K562 (cell line): ENCODE measurements around the gene BCORL1. TPM values are rescaled to one million over a fixed set of nuclear protein-coding genes. Genes with fewer than 3 reads are reported as not detected.
A peak's percentile ranks its signal among the peaks of the same experiment; 100 is the strongest.

Source experiments
- ATAC-seq: fragments of 200-7000 bp; cut with Tn5 transposase; 3 replicates; pipeline ENCODE4 v1.9.1; 2020; ENCODE audit warnings: moderate library complexity
- BruUV-seq: library from RNA; stranded (reverse); fragments of 400-500 nt; replicated peaks from 2 replicates; lab custom pipeline; 2021; lab: Mats Ljungman, UMichigan
- CTCF ChIA-PET: fragments of 300-600 bp; formaldehyde crosslinking; extraction: SDS; loops from one replicate; lab custom pipeline; 2021; ENCODE audit warnings: low intra/inter-chr PET ratio; lab: Yijun Ruan, JAX
- POLR2A ChIA-PET: fragments of 300-600, 350-650 bp; sonication (Branson Sonifier 250); formaldehyde crosslinking; extraction: SDS; loops from one replicate; lab custom pipeline; 2021; ENCODE audit warnings: antibody characterized with exemption, inconsistent platforms; lab: Yijun Ruan, JAX
- DNase-seq, 4 experiments: peaks; one replicate each; pipeline versions ENCODE4 v3.0.0 to v3.0.0-alpha.2; 2011 to 2018; ENCODE audit warnings: low spot score in 3 of 4, mixed read lengths in 3 of 4; ENCODE audit errors: extremely low read depth in 1 of 4
- FAIRE-seq: peaks from 2 replicates; lab custom pipeline; 2011; peaks lifted over from hg19 to GRCh38; lab: Jason Lieb, UNC
- H2AFZ ChIP-seq: 2 replicates; pipeline ENCODE4 v1.6.0; 2011; ENCODE audit warnings: low read depth, low read length, control low read depth, inconsistent platforms
- H3K27ac ChIP-seq: fragments of 200-600 bp; 3 replicates; pipeline ENCODE4 v1.8.0; 2011; ENCODE audit warnings: low read depth, mild to moderate bottlenecking, control low read depth, inconsistent platforms, low read length, moderate library complexity, mixed read lengths; ENCODE audit errors: extremely low read depth
- H3K27me3 ChIP-seq, 2 experiments: fragments of 300-600 bp in 1 of 2; 2 replicates in 1 of 2; 3 replicates in 1 of 2; pipeline versions ENCODE4 v1.6.0 to v1.8.0; 2011; ENCODE audit warnings: inconsistent platforms in 2 of 2, low read length in 2 of 2, mild to moderate bottlenecking in 1 of 2, mixed read lengths in 1 of 2, moderate library complexity in 1 of 2; ENCODE audit not compliant: control insufficient read depth in 2 of 2, insufficient read depth in 2 of 2
- H3K36me3 ChIP-seq: fragments of 300-600 bp; 3 replicates; pipeline ENCODE4 v1.8.0; 2011; ENCODE audit warnings: mild to moderate bottlenecking, low read length, inconsistent platforms; ENCODE audit not compliant: control insufficient read depth, insufficient read depth
- H3K4me1 ChIP-seq, 2 experiments: fragments of 200-600 bp in 1 of 2; replicated peaks in 1 of 2; 2 replicates in 1 of 2; 3 replicates in 1 of 2; pipeline versions ENCODE4 v1.5.1 to v1.8.0; 2011; ENCODE audit warnings: inconsistent platforms in 2 of 2, low read length in 2 of 2, mild to moderate bottlenecking in 1 of 2, mixed read lengths in 1 of 2, moderate library complexity in 1 of 2; ENCODE audit not compliant: control insufficient read depth in 2 of 2, insufficient read depth in 2 of 2
- H3K4me2 ChIP-seq: 2 replicates; pipeline ENCODE4 v1.6.1; 2011; ENCODE audit warnings: low read length, control low read depth, inconsistent platforms, mixed read lengths; ENCODE audit not compliant: insufficient read depth
- H3K4me3 ChIP-seq: fragments of 200-600 bp; sonication (generic), shearing (Covaris generic); 2 replicates; pipeline ENCODE4 v1.5.1; 2016; ENCODE audit warnings: control low read depth, inconsistent platforms
- H3K79me2 ChIP-seq: fragments of 200-600 bp; 3 replicates; pipeline ENCODE4 v1.8.0; 2011; ENCODE audit warnings: low read length, inconsistent platforms; ENCODE audit not compliant: control insufficient read depth, insufficient read depth
- H3K9ac ChIP-seq, 2 experiments: 2 replicates each; pipeline versions ENCODE4 v1.6.0 to v1.6.1; 2011; ENCODE audit warnings: low read depth in 2 of 2, low read length in 2 of 2, control low read depth in 1 of 2, inconsistent platforms in 1 of 2, mild to moderate bottlenecking in 1 of 2, mixed read lengths in 1 of 2; ENCODE audit not compliant: insufficient read depth in 1 of 2
- H3K9me1 ChIP-seq: one replicate; pipeline ENCODE4 v1.6.0; 2011; ENCODE audit warnings: inconsistent platforms, mild to moderate bottlenecking, low read length, moderate library complexity; ENCODE audit not compliant: control insufficient read depth, insufficient read depth
- H3K9me3 ChIP-seq: replicated peaks from 2 replicates; pipeline ENCODE4 v1.5.1; 2011; ENCODE audit warnings: low read depth, low read length, inconsistent platforms; ENCODE audit not compliant: control insufficient read depth, insufficient read depth
- H4K20me1 ChIP-seq: replicated peaks from 2 replicates; pipeline ENCODE4 v1.6.1; 2011; ENCODE audit warnings: low read length, inconsistent platforms, mixed read lengths; ENCODE audit not compliant: control insufficient read depth, insufficient read depth
- ARNT ChIP-seq, 2 experiments: fragments of 450-650 bp; IDR thresholded peaks; 2 replicates each; pipeline ENCODE4 v1.6.1; 2016; ENCODE audit warnings: mild to moderate bottlenecking in 1 of 2
- ETV1 ChIP-seq: fragments of 450-650 bp; conservative IDR thresholded peaks from 2 replicates; pipeline ENCODE4 v1.6.1; 2016; ENCODE audit warnings: missing genetic modification characterization, control low read depth, low read depth, missing compliant biosample characterization
- HLTF ChIP-seq: fragments of 450-650 bp; IDR thresholded peaks from 2 replicates; pipeline ENCODE4 v1.6.1; 2016
- KAT7 ChIP-seq: sonication (generic); formaldehyde crosslinking; IDR thresholded peaks from 2 replicates; pipeline ENCODE4 v1.8.0; 2022; ENCODE audit warnings: missing genetic modification reagents, mild to moderate bottlenecking, borderline replicate concordance
- SIN3A ChIP-seq, 2 experiments: fragments of 150-350 bp in 1 of 2; IDR thresholded peaks; 2 replicates each; pipeline ENCODE4 v1.6.1; 2011 to 2016; ENCODE audit warnings: borderline replicate concordance in 2 of 2, low read depth in 2 of 2, low read length in 2 of 2, mild to moderate bottlenecking in 2 of 2, moderate library complexity in 2 of 2; ENCODE audit not compliant: control insufficient read depth in 1 of 2
- WGBS: fragments of 100-300 bp; shearing (Covaris generic); methylation state at CpG from one replicate; pipeline ENCODE4 v1.1.6; 2016; ENCODE audit warnings: low coverage, mixed read lengths; ENCODE audit not compliant: insufficient coverage; ENCODE audit errors: missing lambda C conversion rate; 5-methylcytosine and 5-hydroxymethylcytosine counted together
- in situ Hi-C: fragments of 300-500 bp; cut with MboI; formaldehyde crosslinking; loops from 4 replicates; pipeline ENCODE4 v1.15.0; 2018; ENCODE audit warnings: inconsistent platforms, mixed read lengths
- intact Hi-C: fragments of 100-400 bp; cut with micrococcal nuclease; formaldehyde crosslinking; loops from 2 replicates; pipeline ENCODE4 v1.14.2; 2022
- polyA plus RNA-seq, 8 experiments: library from polyadenylated mRNA; depleted of rRNA in 4 of 8; stranded (reverse) in 5 of 8; unstranded in 3 of 8; fragments of >200 nt; fragmentation: Nextera tagmentation in 2 of 8; fragmentation: Illumina TruSeq in 1 of 8; extraction: Ambion mirVana in 2 of 8; extraction: Trizol in 1 of 8; gene quantifications; 2 replicates each; pipeline versions ENCODE4 v1.2.1 to v1.2.3, GENCODE V29; 2011 to 2014; ENCODE audit warnings: inconsistent platforms in 1 of 8, missing spikeins in 1 of 8
- total RNA-seq, 7 experiments: library from RNA; depleted of rRNA in 6 of 7; stranded (reverse); fragments of >200 nt in 6 of 7; fragmentation: Illumina TruSeq in 2 of 7; extraction: Trizol in 2 of 7; gene quantifications; 2 replicates each; pipeline versions ENCODE4 v1.2.1 to v1.2.3, GENCODE V29; 2011 to 2021; ENCODE audit warnings: low replicate concordance in 1 of 7
- TF ChIP-seq, protein P1 (sequence below): sonication (generic); formaldehyde crosslinking; IDR thresholded peaks from 2 replicates; pipeline ENCODE4 v1.9.0; 2022; ENCODE audit warnings: mild to moderate bottlenecking, missing genetic modification reagents
- TF ChIP-seq, protein P2 (sequence below): fragments of 450-650 bp; IDR thresholded peaks from 2 replicates; pipeline ENCODE4 v1.6.1; 2018; ENCODE audit not compliant: partially characterized antibody
- TF ChIP-seq, protein P3 (sequence below): sonication (generic); formaldehyde crosslinking; IDR thresholded peaks from 2 replicates; pipeline ENCODE4 v1.8.0; 2022; ENCODE audit warnings: mild to moderate bottlenecking, missing genetic modification reagents

BCORL1 gene
- total and polyA plus RNA-seq, 9 of the 15 experiments (the other 6 are each of a cell fraction or from before 2014, with no cell fraction given): 0.48 to 29.6 (median 2.1) TPM

DNA sequence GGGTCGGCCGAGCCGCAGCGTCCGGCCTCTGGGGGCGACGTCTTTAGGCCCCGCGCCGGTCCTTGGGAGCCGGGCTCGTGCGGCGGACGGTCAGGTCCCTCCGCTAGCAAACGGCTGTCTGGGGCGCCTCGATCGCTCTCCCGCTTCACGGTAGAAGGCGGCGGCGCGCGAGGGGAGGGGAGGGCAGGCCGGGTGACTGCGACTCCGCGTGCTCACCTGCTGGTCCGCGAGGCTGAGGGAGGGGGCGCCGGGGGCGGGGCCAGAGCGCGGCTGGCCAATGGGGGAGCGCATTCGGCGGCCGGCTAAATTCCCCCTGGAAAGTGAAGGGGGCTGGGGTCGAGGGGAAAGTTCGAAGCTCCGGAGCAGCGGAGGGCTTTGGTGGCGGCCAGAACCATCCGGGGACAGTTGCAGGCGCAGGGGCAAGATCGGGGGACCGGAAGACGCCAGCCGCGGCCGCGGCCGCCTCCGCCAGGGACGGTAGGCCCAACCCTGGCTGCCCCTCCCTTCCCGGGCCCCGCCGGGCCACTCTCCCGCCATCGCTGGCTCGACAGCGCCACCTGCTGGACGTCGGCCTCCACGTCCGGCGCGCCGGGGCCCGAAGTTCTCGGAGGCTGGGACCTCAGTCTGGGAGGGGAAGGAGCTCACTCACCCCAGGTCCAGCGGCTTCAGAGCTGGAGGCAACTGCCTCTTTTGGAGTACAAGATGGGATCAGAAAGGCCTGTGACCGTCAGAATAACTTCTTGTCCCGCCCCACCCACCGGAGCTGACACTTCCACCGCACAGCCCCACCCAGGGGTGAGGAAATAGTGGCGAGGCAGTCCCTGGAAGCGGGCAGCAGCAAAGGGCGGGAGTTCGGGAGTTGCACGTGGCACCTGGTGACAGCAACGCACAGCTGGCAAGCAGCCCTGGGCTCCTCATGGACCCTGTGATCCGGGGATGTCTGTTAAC is 78.0 kb downstream of the BCORL1 start:
- peak; percentile 89 to 93 (median 92) for DNase-seq
- Histone ChIP-seq H3K27me3 (no peaks in the 10 kb centered on the region), H3K36me3 (peaks cover 15% of the 10 kb centered on the region; the same call in 1 of the 3 replicates), H3K4me1 (peaks cover 2 to 23% of the 10 kb centered on the region in 2 experiments; a peak in 4 of 5 replicates), H3K9me1 (no peaks in the 10 kb centered on the region), H3K79me2 (no peaks in the 10 kb centered on the region), H4K20me1 (no peaks in the 10 kb centered on the region), H3K27ac (peak overlapping the region; percentile 87), H3K4me3 (peak overlapping the region; percentile 42), H3K9me3 (no peaks in the 10 kb centered on the region), H2AFZ (peak overlapping the region; percentile 95), H3K9ac (peak overlapping the region; percentile 75 to 94), H3K4me2 (peak overlapping the region; percentile 62)
- intact Hi-C loops (loop anchor here (1.0 to 5.0 kb wide), 6 partner anchors 129 to 1702 kb away; no protein-coding TSS in a partner anchor), in situ Hi-C loops (loop anchor here (10.0 kb wide), 2 partner anchors 136 to 456 kb away; no protein-coding TSS in a partner anchor)
- ATAC-seq: peak; percentile 94
- ChIA-PET POLR2A (interaction anchor here (1.2 to 1.5 kb wide), 3 partner anchors 11 to 455 kb away, joined by 3 to 6 read pairs (median 6); no protein-coding TSS in a partner anchor), CTCF (interaction anchor here (0.7 to 2.3 kb wide), 4 partner anchors 134 to 457 kb away, joined by 4 to 23 read pairs (median 8); no protein-coding TSS in a partner anchor)
- 2% methylated on average over 34 of the region's 87 CpGs for WGBS
- no TSS peak for BruUV-seq
- FAIRE-seq: peak; percentile 73
- TF ChIP-seq KAT7 (CRISPR knock-in tag): peak; percentile 31; the same call in 1 of the 2 replicates
- TF ChIP-seq HLTF: no peak
- TF ChIP-seq, protein P1, sequence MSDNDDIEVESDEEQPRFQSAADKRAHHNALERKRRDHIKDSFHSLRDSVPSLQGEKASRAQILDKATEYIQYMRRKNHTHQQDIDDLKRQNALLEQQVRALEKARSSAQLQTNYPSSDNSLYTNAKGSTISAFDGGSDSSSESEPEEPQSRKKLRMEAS (CRISPR knock-in tag): peak; percentile 88
- TF ChIP-seq, protein P2, sequence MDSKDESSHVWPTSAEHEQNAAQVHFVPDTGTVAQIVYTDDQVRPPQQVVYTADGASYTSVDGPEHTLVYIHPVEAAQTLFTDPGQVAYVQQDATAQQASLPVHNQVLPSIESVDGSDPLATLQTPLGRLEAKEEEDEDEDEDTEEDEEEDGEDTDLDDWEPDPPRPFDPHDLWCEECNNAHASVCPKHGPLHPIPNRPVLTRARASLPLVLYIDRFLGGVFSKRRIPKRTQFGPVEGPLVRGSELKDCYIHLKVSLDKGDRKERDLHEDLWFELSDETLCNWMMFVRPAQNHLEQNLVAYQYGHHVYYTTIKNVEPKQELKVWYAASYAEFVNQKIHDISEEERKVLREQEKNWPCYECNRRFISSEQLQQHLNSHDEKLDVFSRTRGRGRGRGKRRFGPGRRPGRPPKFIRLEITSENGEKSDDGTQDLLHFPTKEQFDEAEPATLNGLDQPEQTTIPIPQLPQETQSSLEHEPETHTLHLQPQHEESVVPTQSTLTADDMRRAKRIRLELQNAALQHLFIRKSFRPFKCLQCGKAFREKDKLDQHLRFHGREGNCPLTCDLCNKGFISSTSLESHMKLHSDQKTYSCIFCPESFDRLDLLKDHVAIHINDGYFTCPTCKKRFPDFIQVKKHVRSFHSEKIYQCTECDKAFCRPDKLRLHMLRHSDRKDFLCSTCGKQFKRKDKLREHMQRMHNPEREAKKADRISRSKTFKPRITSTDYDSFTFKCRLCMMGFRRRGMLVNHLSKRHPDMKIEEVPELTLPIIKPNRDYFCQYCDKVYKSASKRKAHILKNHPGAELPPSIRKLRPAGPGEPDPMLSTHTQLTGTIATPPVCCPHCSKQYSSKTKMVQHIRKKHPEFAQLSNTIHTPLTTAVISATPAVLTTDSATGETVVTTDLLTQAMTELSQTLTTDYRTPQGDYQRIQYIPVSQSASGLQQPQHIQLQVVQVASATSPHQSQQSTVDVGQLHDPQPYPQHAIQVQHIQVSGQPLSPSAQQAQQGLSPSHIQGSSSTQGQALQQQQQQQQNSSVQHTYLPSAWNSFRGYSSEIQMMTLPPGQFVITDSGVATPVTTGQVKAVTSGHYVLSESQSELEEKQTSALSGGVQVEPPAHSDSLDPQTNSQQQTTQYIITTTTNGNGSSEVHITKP: peak; percentile 36
- TF ChIP-seq ETV1 (tag): peak; percentile 39; the same call in 1 of the 2 replicates
- TF ChIP-seq SIN3A (IDR thresholded peaks at IDR 0.05; ENCODE audit: borderline replicate concordance in 2 of 2, control insufficient read depth in 1 of 2, low read depth in 2 of 2, low read length in 2 of 2): 0 out of 4 replicates have a peak, but pooled peaks of 1 of the 2 experiments have one; percentile 43
- TF ChIP-seq, protein P3, sequence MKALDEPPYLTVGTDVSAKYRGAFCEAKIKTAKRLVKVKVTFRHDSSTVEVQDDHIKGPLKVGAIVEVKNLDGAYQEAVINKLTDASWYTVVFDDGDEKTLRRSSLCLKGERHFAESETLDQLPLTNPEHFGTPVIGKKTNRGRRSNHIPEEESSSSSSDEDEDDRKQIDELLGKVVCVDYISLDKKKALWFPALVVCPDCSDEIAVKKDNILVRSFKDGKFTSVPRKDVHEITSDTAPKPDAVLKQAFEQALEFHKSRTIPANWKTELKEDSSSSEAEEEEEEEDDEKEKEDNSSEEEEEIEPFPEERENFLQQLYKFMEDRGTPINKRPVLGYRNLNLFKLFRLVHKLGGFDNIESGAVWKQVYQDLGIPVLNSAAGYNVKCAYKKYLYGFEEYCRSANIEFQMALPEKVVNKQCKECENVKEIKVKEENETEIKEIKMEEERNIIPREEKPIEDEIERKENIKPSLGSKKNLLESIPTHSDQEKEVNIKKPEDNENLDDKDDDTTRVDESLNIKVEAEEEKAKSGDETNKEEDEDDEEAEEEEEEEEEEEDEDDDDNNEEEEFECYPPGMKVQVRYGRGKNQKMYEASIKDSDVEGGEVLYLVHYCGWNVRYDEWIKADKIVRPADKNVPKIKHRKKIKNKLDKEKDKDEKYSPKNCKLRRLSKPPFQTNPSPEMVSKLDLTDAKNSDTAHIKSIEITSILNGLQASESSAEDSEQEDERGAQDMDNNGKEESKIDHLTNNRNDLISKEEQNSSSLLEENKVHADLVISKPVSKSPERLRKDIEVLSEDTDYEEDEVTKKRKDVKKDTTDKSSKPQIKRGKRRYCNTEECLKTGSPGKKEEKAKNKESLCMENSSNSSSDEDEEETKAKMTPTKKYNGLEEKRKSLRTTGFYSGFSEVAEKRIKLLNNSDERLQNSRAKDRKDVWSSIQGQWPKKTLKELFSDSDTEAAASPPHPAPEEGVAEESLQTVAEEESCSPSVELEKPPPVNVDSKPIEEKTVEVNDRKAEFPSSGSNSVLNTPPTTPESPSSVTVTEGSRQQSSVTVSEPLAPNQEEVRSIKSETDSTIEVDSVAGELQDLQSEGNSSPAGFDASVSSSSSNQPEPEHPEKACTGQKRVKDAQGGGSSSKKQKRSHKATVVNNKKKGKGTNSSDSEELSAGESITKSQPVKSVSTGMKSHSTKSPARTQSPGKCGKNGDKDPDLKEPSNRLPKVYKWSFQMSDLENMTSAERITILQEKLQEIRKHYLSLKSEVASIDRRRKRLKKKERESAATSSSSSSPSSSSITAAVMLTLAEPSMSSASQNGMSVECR (CRISPR knock-in tag): peak; percentile 4; the same call in 1 of the 2 replicates
- TF ChIP-seq ARNT (IDR thresholded peaks at IDR 0.05): no peak
